Astrocyte of the cerebellum (primary cell): ENCODE measurements around the gene TBC1D26.
"Not testable (repeated sequence)": the region's sequence is repeated elsewhere in the genome, so short reads cannot be mapped to it uniquely, and the experiment has no call there.

ENCODE experiments used
- DNase-seq: peaks from one replicate; pipeline ENCODE4 v3.0.0-alpha.2; 2011; ENCODE audit warnings: low read depth
- H3K4me3 ChIP-seq: 2 replicates; pipeline ENCODE4 v1.5.1; 2011; ENCODE audit warnings: mild to moderate bottlenecking, low read depth, low read length, moderate library complexity
- in situ Hi-C: cut with HindIII; loops from 2 replicates; pipeline ENCODE4 v1.10.0; 2017; ENCODE audit warnings: low sequenced_read_pairs
- TF ChIP-seq, protein P1 (sequence below): IDR thresholded peaks from 2 replicates; pipeline ENCODE4 v1.5.1; 2012; ENCODE audit warnings: low read length, low read depth, moderate library complexity, mild to moderate bottlenecking; ENCODE audit errors: missing control alignments

The TBC1D26 gene

GRCh38 chr17:15738066-15738465 lies 6.0 kb downstream of the TBC1D26 start:
- no peak overlapping the region for H3K4me3 ChIP-seq
- DNase-seq = no peak
- TF ChIP-seq, protein P1, sequence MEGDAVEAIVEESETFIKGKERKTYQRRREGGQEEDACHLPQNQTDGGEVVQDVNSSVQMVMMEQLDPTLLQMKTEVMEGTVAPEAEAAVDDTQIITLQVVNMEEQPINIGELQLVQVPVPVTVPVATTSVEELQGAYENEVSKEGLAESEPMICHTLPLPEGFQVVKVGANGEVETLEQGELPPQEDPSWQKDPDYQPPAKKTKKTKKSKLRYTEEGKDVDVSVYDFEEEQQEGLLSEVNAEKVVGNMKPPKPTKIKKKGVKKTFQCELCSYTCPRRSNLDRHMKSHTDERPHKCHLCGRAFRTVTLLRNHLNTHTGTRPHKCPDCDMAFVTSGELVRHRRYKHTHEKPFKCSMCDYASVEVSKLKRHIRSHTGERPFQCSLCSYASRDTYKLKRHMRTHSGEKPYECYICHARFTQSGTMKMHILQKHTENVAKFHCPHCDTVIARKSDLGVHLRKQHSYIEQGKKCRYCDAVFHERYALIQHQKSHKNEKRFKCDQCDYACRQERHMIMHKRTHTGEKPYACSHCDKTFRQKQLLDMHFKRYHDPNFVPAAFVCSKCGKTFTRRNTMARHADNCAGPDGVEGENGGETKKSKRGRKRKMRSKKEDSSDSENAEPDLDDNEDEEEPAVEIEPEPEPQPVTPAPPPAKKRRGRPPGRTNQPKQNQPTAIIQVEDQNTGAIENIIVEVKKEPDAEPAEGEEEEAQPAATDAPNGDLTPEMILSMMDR = no peak
- in situ Hi-C loops = no loop called here

- H3K4me3 ChIP-seq, in situ Hi-C loops, DNase-seq: not testable (repeated sequence)
These were observed 7.2 kb downstream of the TBC1D26 start for GRCh38 chr17:15739259-15739658.

- DNase-seq, in situ Hi-C loops: not testable (repeated sequence)
These were observed 8.0 kb downstream of the TBC1D26 start for GRCh38 chr17:15740041-15740440.

DNA sequence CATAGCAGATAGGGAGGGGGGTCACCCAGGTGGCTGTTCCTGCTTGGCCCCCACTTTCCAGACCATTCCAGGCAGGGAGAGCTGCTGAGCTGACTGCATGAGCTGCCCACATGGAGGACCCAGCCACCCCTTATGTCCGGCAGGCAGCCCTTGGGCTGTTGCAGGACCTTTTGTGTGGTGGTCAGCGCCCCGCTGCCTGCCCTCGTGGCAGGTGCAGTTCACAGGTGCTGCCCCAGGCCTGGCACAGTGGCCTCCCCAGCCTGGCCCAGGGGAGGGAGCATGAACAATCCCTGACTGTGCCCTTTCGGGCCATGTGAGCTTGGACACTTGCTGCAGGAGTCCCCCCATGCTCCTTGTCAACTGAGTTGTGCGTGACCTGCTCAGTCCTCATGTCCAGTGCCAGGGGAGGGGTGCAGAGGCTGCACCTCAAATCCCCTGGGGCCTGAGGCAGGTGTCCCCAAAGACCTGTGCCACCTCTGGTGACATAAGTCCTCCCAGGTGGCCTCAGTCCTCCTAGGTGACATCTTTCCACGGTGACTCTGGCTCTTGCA lies 8.6 kb downstream of the TBC1D26 start:
- DNase-seq = no peak
- TF ChIP-seq, protein P1 = no peak
- in situ Hi-C loops = no loop called here
- no peak overlapping the region for H3K4me3 ChIP-seq

More at GRCh38 chr17:15740041-15740440, 8.0 kb downstream of the TBC1D26 start:
- H3K4me3 ChIP-seq = not testable (repeated sequence)

- DNase-seq = no peak
- TF ChIP-seq, protein P1 = no peak
- H3K4me3 ChIP-seq = no peak overlapping the region
- in situ Hi-C loops = no loop called here
These were observed 9.5 kb downstream of the TBC1D26 start for GRCh38 chr17:15741624-15742023.

DNA sequence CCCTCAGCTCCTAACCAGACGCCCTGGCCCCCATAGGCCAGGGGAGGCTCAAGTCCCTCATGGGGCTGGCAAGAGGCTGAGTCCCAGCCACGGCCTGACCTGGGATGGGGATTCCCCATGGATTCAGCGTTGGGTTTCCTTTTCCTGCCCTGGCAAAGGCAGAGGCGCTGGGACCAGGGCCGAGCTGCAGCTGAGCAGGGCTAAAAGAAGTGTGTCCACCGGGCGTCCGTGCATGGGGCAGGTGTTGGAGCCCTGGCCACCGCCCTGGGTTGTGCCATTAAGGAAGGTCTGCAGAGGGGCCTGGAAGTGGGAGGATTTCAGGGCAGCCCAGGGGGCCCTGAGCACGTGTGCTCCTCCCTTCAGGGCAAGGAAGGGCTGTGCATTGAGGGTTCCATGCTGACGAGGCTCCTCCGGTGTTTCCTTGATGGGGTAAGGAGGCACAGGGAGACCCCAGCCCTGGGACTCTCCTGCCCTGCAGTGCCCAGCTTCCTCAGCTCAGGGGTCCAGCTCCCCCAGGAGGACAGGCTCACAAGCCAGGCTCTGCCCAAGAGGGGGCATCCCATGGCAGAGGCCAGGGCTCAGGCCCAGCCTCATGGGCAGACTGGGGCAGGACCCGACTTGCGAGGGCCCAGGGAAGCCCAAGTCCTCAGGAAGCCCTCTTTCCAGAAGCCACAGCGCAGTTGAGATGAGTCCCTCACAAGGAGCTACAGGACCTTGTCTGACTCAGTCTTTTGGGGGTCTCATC lies 10.1 kb downstream of the TBC1D26 start:
- DNase-seq = no peak
- in situ Hi-C loops = no loop called here
- TF ChIP-seq, protein P1 = no peak
- no peak overlapping the region for H3K4me3 ChIP-seq

GRCh38 chr17:15742921-15743320 lies 10.8 kb downstream of the TBC1D26 start:
- no peak for DNase-seq
- TF ChIP-seq, protein P1 = no peak
- no peak overlapping the region for H3K4me3 ChIP-seq
- in situ Hi-C loops = no loop called here
